Measurements from ENCODE around the gene OR14A2. TPM values are rescaled to one million over a fixed set of nuclear protein-coding genes. Genes with fewer than 3 reads are reported as not detected.
"Not testable (repeated sequence)": the region's sequence is repeated elsewhere in the genome, so short reads cannot be mapped to it uniquely, and the experiment has no call there.

Gene OR14A2
- total RNA-seq (ENCODE audit: low replicate concordance) = not detected in 2 replicates

- Histone ChIP-seq H3K4me3 (no peak within 1 kb of the TSS), H3K27me3 (no peaks in the 10 kb centered on the region), H3K27ac (no peak within 1 kb of the TSS), H4K20me1 (ENCODE audit: low read depth) (no peaks in the 10 kb centered on the region), H3K36me3 (no peaks in the 10 kb centered on the region), H3K9me3 (ENCODE audit: low read depth) (peaks cover 24% of the 10 kb centered on the region), H3F3A (ENCODE audit: low read depth) (no peaks in the 10 kb centered on the region), H3K4me2 (no peak within 1 kb of the TSS), H2AFZ (replicated peaks) (no peak within 1 kb of the TSS), H3K9ac (no peak within 1 kb of the TSS), H3K79me2 (ENCODE audit: low read depth) (no peaks in the 10 kb centered on the region), H3K4me1 (no peaks in the 10 kb centered on the region)
- H3K4me1 Mint-ChIP-seq = no peaks in the 10 kb centered on the region
- H3K9me3 Mint-ChIP-seq = peaks cover 15% of the 10 kb centered on the region
- DNase-seq (ENCODE audit: low spot score) = no peak
- no peaks in the 10 kb centered on the region for H3K36me3 Mint-ChIP-seq
- no peak within 1 kb of the TSS for H3K27ac Mint-ChIP-seq
- no peak for TF ChIP-seq EZH2 (IDR thresholded peaks at IDR 0.05)
- TF ChIP-seq EZH2phosphoT487 (IDR thresholded peaks at IDR 0.05) = no peak
- TF ChIP-seq CTCF (IDR thresholded peaks at IDR 0.05) = no peak
- no peak within 1 kb of the TSS for H3K4me3 Mint-ChIP-seq
- no peaks in the 10 kb centered on the region for H3K27me3 Mint-ChIP-seq (ENCODE audit: insufficient read depth, low read depth)
Measured at GRCh38 chr1:247748041-247748440, at the start of gene OR14A2. OR14A2 (minus strand) TSS chr1:247748141.

GRCh38 chr1:247797518-247797917 is 49.6 kb upstream of the OR14A2 start:
- no peaks in the 10 kb centered on the region for H3K36me3 ChIP-seq
- no peak overlapping the region for H3K4me3 ChIP-seq
- DNase-seq (ENCODE audit: low spot score) = no peak
- H3K4me2 ChIP-seq = no peak overlapping the region
- no peaks in the 10 kb centered on the region for H3K36me3 Mint-ChIP-seq
- no peak for TF ChIP-seq EZH2 (IDR thresholded peaks at IDR 0.05)
- TF ChIP-seq EZH2phosphoT487 (IDR thresholded peaks at IDR 0.05) = no peak
- no peak overlapping the region for H3K9ac ChIP-seq
- H3K4me3 Mint-ChIP-seq = no peak overlapping the region
- no peaks in the 10 kb centered on the region for H3K4me1 ChIP-seq
- H2AFZ ChIP-seq (replicated peaks) = no peak overlapping the region
- no peaks in the 10 kb centered on the region for H3F3A ChIP-seq (ENCODE audit: low read depth)
- H3K27ac ChIP-seq = no peak overlapping the region
- peaks cover 8% of the 10 kb centered on the region for H3K9me3 Mint-ChIP-seq
- H3K27ac Mint-ChIP-seq = no peak overlapping the region
- H3K27me3 ChIP-seq = no peaks in the 10 kb centered on the region
- peaks cover 2% of the 10 kb centered on the region for H3K27me3 Mint-ChIP-seq (ENCODE audit: insufficient read depth, low read depth)
- peaks cover 52% of the 10 kb centered on the region for H3K9me3 ChIP-seq (ENCODE audit: low read depth)
- H3K4me1 Mint-ChIP-seq = no peaks in the 10 kb centered on the region
- no peaks in the 10 kb centered on the region for H4K20me1 ChIP-seq (ENCODE audit: low read depth)
- no peaks in the 10 kb centered on the region for H3K79me2 ChIP-seq (ENCODE audit: low read depth)

GRCh38 chr1:247769603-247770002 is 21.7 kb upstream of the OR14A2 start:
- H3K79me2 ChIP-seq (ENCODE audit: low read depth) = no peaks in the 10 kb centered on the region
- no peaks in the 10 kb centered on the region for H3K9me3 Mint-ChIP-seq
- TF ChIP-seq EZH2phosphoT487 (IDR thresholded peaks at IDR 0.05) = no peak
- H3K36me3 Mint-ChIP-seq = no peaks in the 10 kb centered on the region
- no peaks in the 10 kb centered on the region for H3F3A ChIP-seq (ENCODE audit: low read depth)
- no peaks in the 10 kb centered on the region for H4K20me1 ChIP-seq (ENCODE audit: low read depth)
- H3K4me1 Mint-ChIP-seq = no peaks in the 10 kb centered on the region
- no peak overlapping the region for H3K4me3 ChIP-seq
- H3K27ac Mint-ChIP-seq = no peak overlapping the region
- no peaks in the 10 kb centered on the region for H3K36me3 ChIP-seq
- no peak overlapping the region for H3K4me3 Mint-ChIP-seq
- no peak overlapping the region for H3K9ac ChIP-seq
- H3K27me3 ChIP-seq = no peaks in the 10 kb centered on the region
- H3K9me3 ChIP-seq (ENCODE audit: low read depth) = peaks cover 63% of the 10 kb centered on the region
- H3K27me3 Mint-ChIP-seq (ENCODE audit: insufficient read depth, low read depth) = no peaks in the 10 kb centered on the region
- no peak for DNase-seq (ENCODE audit: low spot score)
- H3K4me2 ChIP-seq = no peak overlapping the region
- H2AFZ ChIP-seq (replicated peaks) = no peak overlapping the region
- H3K4me1 ChIP-seq = no peaks in the 10 kb centered on the region
- no peak overlapping the region for H3K27ac ChIP-seq

- Mint-ChIP-seq H3K27ac (no peak within 1 kb of the TSS), H3K36me3 (no peaks in the 10 kb centered on the region), H3K4me3 (no peak within 1 kb of the TSS), H3K4me1 (no peaks in the 10 kb centered on the region), H3K9me3 (no peaks in the 10 kb centered on the region), H3K27me3 (ENCODE audit: insufficient read depth, low read depth) (no peaks in the 10 kb centered on the region)
- Histone ChIP-seq H3F3A (ENCODE audit: low read depth) (no peaks in the 10 kb centered on the region), H2AFZ (replicated peaks) (no peak within 1 kb of the TSS), H3K4me3 (no peak within 1 kb of the TSS), H3K79me2 (ENCODE audit: low read depth) (no peaks in the 10 kb centered on the region), H3K9me3 (ENCODE audit: low read depth) (peaks cover 35% of the 10 kb centered on the region), H3K9ac (no peak within 1 kb of the TSS), H3K27me3 (no peaks in the 10 kb centered on the region), H3K27ac (no peak within 1 kb of the TSS), H3K36me3 (no peaks in the 10 kb centered on the region), H3K4me1 (no peaks in the 10 kb centered on the region), H4K20me1 (ENCODE audit: low read depth) (no peaks in the 10 kb centered on the region), H3K4me2 (no peak within 1 kb of the TSS)
- no peak for TF ChIP-seq EZH2phosphoT487 (IDR thresholded peaks at IDR 0.05)
- DNase-seq (ENCODE audit: low spot score) = no peak
Measured at GRCh38 chr1:247760456-247760855, 12.5 kb upstream of the OR14A2 start, which contains the start of gene OR1C1. OR1C1 (minus strand) TSS chr1:247760556; CDS start chr1:247758406, 2,150 bp downstream.

- H3K4me1 Mint-ChIP-seq; DNase-seq (ENCODE audit: low spot score); H3K4me3 Mint-ChIP-seq: not testable (repeated sequence)
Measured at GRCh38 chr1:247754311-247754710, 6.4 kb upstream of the OR14A2 start.

More at GRCh38 chr1:247754311-247754710, 6.4 kb upstream of the OR14A2 start:
- not testable (repeated sequence) for H2AFZ ChIP-seq (replicated peaks); H3K36me3 Mint-ChIP-seq; H3K4me3 ChIP-seq; H4K20me1 ChIP-seq (ENCODE audit: low read depth); H3K36me3 ChIP-seq; H3K9ac ChIP-seq; H3K4me1 ChIP-seq; H3F3A ChIP-seq (ENCODE audit: low read depth); H3K27me3 ChIP-seq; H3K27ac ChIP-seq; H3K79me2 ChIP-seq (ENCODE audit: low read depth); H3K4me2 ChIP-seq; H3K27ac Mint-ChIP-seq; H3K27me3 Mint-ChIP-seq (ENCODE audit: insufficient read depth, low read depth)
- H3K9me3 ChIP-seq (ENCODE audit: low read depth) = peaks cover 20% of the 10 kb centered on the region
- H3K9me3 Mint-ChIP-seq = peaks cover 12% of the 10 kb centered on the region

All from neural progenitor cell (in vitro differentiated cells).